Tibial artery (tissue), 4 donors: ENCODE results near the gene DPEP1.

Experiments used
- DNase-seq, 2 donors: peaks; one replicate each; pipeline ENCODE4 v3.0.0-alpha.2; 2019
- H3K27ac ChIP-seq, 2 donors: fragments of 200-600 bp; sonication (generic) in 1 of 2; 1 replicate in 1 of 2; 2 replicates in 1 of 2; pipeline ENCODE4 v1.5.1; 2018 to 2019; ENCODE audit warnings: mild to moderate bottlenecking in 1 of 2
- H3K27me3 ChIP-seq, 2 donors: fragments of 200-600 bp; sonication (generic) in 1 of 2; one replicate each; pipeline versions ENCODE4 v1.5.1 to v1.6.0; 2016 to 2019
- H3K36me3 ChIP-seq, 3 donors: fragments of 200-600 bp; sonication (generic) in 2 of 3; one replicate each; pipeline ENCODE4 v1.5.1; 2016 to 2019; ENCODE audit warnings: mild to moderate bottlenecking in 2 of 3
- H3K4me1 ChIP-seq, 4 donors: fragments of 200-600 bp; sonication (generic) in 2 of 4; 1 replicate in 3 of 4; 2 replicates in 1 of 4; pipeline ENCODE4 v1.5.1; 2016 to 2019
- H3K4me3 ChIP-seq, 2 donors: fragments of 200-600 bp; sonication (generic) in 1 of 2; 1 replicate in 1 of 2; 2 replicates in 1 of 2; pipeline ENCODE4 v1.5.1; 2018 to 2019; ENCODE audit warnings: mild to moderate bottlenecking in 2 of 2
- H3K9me3 ChIP-seq, 3 donors: fragments of 200-600 bp; sonication (generic) in 1 of 3; one replicate each; pipeline ENCODE4 v1.5.1; 2016 to 2019
- CTCF ChIP-seq, 2 experiments: fragments of 200-600 bp in 1 of 2; fragments of 450-650 bp in 1 of 2; IDR thresholded peaks; one replicate each; pipeline ENCODE4 v1.5.1; 2017 to 2019; ENCODE audit warnings: antibody characterized with exemption in 2 of 2, mild to moderate bottlenecking in 1 of 2, moderate library complexity in 1 of 2
- intact Hi-C: fragments of 100-400 bp; cut with DNase I; formaldehyde crosslinking; loops from one replicate; pipeline ENCODE4 v1.15.0; 2023; ENCODE audit warnings: low total_unique reads

Gene DPEP1

DNA sequence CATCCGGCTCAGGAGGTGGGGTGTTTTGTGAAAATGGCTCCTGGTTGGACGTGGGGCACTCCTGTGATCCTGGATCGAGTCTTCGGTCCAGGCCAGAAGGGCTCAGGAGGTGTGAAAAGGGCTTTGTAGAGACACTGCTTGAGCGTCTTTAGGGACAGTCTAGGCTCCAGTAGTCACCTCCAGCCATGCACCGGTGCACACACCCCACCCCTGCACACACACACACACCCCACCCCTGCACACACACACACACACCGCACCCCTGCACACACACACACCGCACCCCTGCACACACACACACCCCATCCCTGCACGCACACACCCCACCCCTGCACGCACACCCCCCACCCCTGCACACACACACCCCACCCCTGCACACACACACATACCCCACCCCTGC lies 25.0 kb downstream of the DPEP1 start:
- intact Hi-C loops = loop anchor here (10.0 kb wide), 1 partner anchor 304 kb away; no protein-coding TSS in a partner anchor
- Histone ChIP-seq H3K9me3 (no peaks in the 10 kb centered on the region), H3K27ac (no peak overlapping the region), H3K27me3 (peaks cover 0 to 32% of the 10 kb centered on the region in 2 donors), H3K36me3 (no peaks in the 10 kb centered on the region), H3K4me1 (peaks cover 0 to 8% (median 4%) of the 10 kb centered on the region in 4 donors), H3K4me3 (no peak overlapping the region)
- DNase-seq = no peak
- TF ChIP-seq CTCF (IDR thresholded peaks at IDR 0.05) = no peak

GRCh38 chr16:89639385-89639784 lies 25.9 kb downstream of the DPEP1 start:
- no peak for DNase-seq
- peaks cover 0 to 27% of the 10 kb centered on the region in 2 donors for H3K27me3 ChIP-seq
- intact Hi-C loops = loop anchor here (10.0 kb wide), 1 partner anchor 305 kb away; no protein-coding TSS in a partner anchor
- H3K36me3 ChIP-seq = peaks cover 0 to 7% (median 2%) of the 10 kb centered on the region in 3 donors
- no peak overlapping the region for H3K27ac ChIP-seq
- H3K4me3 ChIP-seq = no peak overlapping the region
- H3K4me1 ChIP-seq = peaks cover 0 to 8% (median 4%) of the 10 kb centered on the region in 4 donors
- no peaks in the 10 kb centered on the region for H3K9me3 ChIP-seq
- TF ChIP-seq CTCF (IDR thresholded peaks at IDR 0.05) = no peak

DNA sequence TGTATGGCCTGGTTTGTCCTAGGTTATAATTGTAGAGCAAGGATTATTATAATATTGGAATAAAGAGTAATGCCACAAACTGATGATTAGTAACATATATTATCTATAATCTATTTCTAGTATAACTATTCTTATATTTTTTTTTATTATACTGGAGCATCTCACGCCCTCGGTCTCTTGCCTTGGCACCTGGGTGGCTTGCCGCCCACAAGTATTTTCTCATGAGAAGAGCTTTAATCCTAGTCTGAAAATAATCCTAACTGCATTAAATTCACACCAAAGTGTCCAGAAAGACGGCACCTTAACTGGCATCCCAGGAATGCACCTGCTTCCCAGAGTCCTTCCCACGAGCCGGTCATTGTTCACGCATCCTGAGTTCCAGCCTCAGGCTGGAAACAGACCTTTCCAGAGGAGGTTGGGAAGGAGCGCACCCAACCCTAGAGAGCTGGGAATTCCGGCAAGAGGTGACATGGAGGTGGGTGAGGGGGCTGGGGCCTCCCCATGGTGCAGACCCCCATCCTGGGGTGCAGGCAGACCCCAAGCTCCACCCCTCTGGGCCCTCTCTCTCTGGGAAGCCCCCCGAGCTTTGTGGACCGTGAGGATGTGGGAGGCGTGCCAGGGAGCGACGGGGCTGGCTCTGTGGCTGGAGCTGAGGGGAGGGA lies 28.1 kb downstream of the DPEP1 start:
- TF ChIP-seq CTCF (IDR thresholded peaks at IDR 0.05) = no peak
- H3K36me3 ChIP-seq = peaks cover 20 to 30% (median 24%) of the 10 kb centered on the region in 3 donors
- intact Hi-C loops = no loop called here
- no peak overlapping the region for H3K27ac ChIP-seq
- H3K4me3 ChIP-seq = peak overlapping the region in 1 of 2 donors; percentile 48
- H3K27me3 ChIP-seq = peaks cover 0 to 16% of the 10 kb centered on the region in 2 donors
- peaks cover 0 to 8% (median 4%) of the 10 kb centered on the region in 4 donors for H3K4me1 ChIP-seq
- DNase-seq = no peak
- no peaks in the 10 kb centered on the region for H3K9me3 ChIP-seq

DNA sequence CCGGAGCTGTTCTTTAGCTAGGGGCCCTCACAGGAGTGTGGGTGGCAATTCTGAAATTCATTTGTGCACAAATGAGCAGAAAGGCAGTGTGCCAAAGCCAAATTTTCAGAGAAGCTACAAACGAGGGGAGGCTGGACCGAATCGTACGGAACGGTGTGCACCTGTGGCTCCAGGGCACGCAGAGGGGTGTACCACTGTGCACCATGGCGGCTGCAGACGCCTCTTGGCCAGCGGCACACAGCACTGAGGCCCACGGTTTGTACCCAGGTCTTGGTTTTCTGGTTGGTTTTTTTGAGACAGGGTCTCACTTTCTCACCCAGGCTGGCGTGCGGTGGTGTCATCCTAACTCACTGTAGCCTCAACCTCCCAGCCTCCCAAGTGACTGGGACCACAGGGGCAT lies 29.1 kb downstream of the DPEP1 start:
- intact Hi-C loops = no loop called here
- Histone ChIP-seq H3K9me3 (no peaks in the 10 kb centered on the region), H3K36me3 (peaks cover 29 to 39% (median 32%) of the 10 kb centered on the region in 3 donors), H3K4me1 (peaks cover 0 to 8% (median 4%) of the 10 kb centered on the region in 4 donors), H3K27ac (no peak overlapping the region), H3K27me3 (peaks cover 0 to 8% of the 10 kb centered on the region in 2 donors), H3K4me3 (no peak overlapping the region)
- TF ChIP-seq CTCF (IDR thresholded peaks at IDR 0.05) = no peak
- no peak for DNase-seq

- Histone ChIP-seq H3K4me3 (no peak overlapping the region), H3K4me1 (peaks cover 0 to 8% (median 4%) of the 10 kb centered on the region in 4 donors), H3K27ac (no peak overlapping the region), H3K36me3 (peaks cover 33 to 46% (median 37%) of the 10 kb centered on the region in 3 donors), H3K27me3 (peaks cover 0 to 3% of the 10 kb centered on the region in 2 donors), H3K9me3 (no peaks in the 10 kb centered on the region)
- TF ChIP-seq CTCF (IDR thresholded peaks at IDR 0.05) = no peak
- intact Hi-C loops = no loop called here
- no peak for DNase-seq
Observed at GRCh38 chr16:89643769-89644300, 30.4 kb downstream of the DPEP1 start.
